Colonic mucosa (tissue), 4 donors: ENCODE measurements around the gene SESN3. TPM values are rescaled to one million over a fixed set of nuclear protein-coding genes. Genes with fewer than 3 reads are reported as not detected.
A peak's percentile ranks its signal among the peaks of the same experiment; 100 is the strongest.

ENCODE experiments used
- DNase-seq: peaks from one replicate; pipeline ENCODE4 v3.0.0-alpha.2; 2020
- H3K27ac ChIP-seq: fragments of 200-600 bp; one replicate; pipeline ENCODE4 v1.8.0; 2021
- H3K27me3 ChIP-seq: fragments of 200-600 bp; one replicate; pipeline ENCODE4 v1.8.0; 2021
- H3K36me3 ChIP-seq: fragments of 200-600 bp; one replicate; pipeline ENCODE4 v1.8.0; 2021
- H3K4me1 ChIP-seq: fragments of 200-600 bp; one replicate; pipeline ENCODE4 v1.8.0; 2021; ENCODE audit warnings: mild to moderate bottlenecking
- H3K4me3 ChIP-seq: fragments of 200-600 bp; one replicate; pipeline ENCODE4 v1.8.0; 2021
- H3K9ac ChIP-seq, 2 donors: one replicate each; pipeline ENCODE4 v1.7.0; 2013; ENCODE audit warnings: control low read depth in 2 of 2, low read depth in 2 of 2, low read length in 2 of 2
- H3K9me3 ChIP-seq: fragments of 200-600 bp; one replicate; pipeline ENCODE4 v1.8.0; 2021
- CTCF ChIP-seq: fragments of 200-600 bp; IDR thresholded peaks from one replicate; pipeline ENCODE4 v1.8.0; 2022; ENCODE audit warnings: antibody characterized with exemption, mild to moderate bottlenecking
- intact Hi-C: fragments of 100-400 bp; cut with DNase I; formaldehyde crosslinking; loops from one replicate; pipeline ENCODE4 v1.14.1; 2022
- total RNA-seq, 2 donors: library from RNA; stranded (reverse); fragmentation: NEBNext Ultra II Directional in 1 of 2; extraction: Animal tissue kit (Norgen Biotek cat#: 25700) in 1 of 2; gene quantifications; one replicate each; pipeline ENCODE4 v1.2.1, GENCODE V29; 2021
- donor health status: healthy.
- donor health status: DM: no; HTN: no; CAD: no.
- donor health status: DM: no; HTN: no; CAD: no.

Gene SESN3
- total RNA-seq, 2 donors from 2014 or later = 14.7 to 21.2 TPM

GRCh38 chr11:95154514-95154913, 76.5 kb downstream of the SESN3 start:
- H3K27ac ChIP-seq = no peak overlapping the region

GRCh38 chr11:95153857-95154246, 77.2 kb downstream of the SESN3 start:
- Histone ChIP-seq H3K4me3 (no peak overlapping the region), H3K27me3 (no peaks in the 10 kb centered on the region), H3K9me3 (no peaks in the 10 kb centered on the region), H3K4me1 (peaks cover 3% of the 10 kb centered on the region), H3K36me3 (no peaks in the 10 kb centered on the region), H3K9ac (peak overlapping the region in 1 of 2 donors; percentile 16), H3K27ac (no peak overlapping the region)
- TF ChIP-seq CTCF = no peak
- intact Hi-C loops = loop anchor here (2.0 kb wide), 2 partner anchors 551 to 611 kb away; no protein-coding TSS in a partner anchor
- no peak for DNase-seq

More at GRCh38 chr11:95154514-95154913, 76.5 kb downstream of the SESN3 start:
- Histone ChIP-seq H3K4me3 (no peak overlapping the region), H3K9ac (no peak overlapping the region), H3K9me3 (no peaks in the 10 kb centered on the region), H3K4me1 (peaks cover 3% of the 10 kb centered on the region), H3K27me3 (no peaks in the 10 kb centered on the region), H3K36me3 (no peaks in the 10 kb centered on the region)
- DNase-seq = peak; percentile 53
- intact Hi-C loops = no loop called here
- TF ChIP-seq CTCF = peak; percentile 50

GRCh38 chr11:95152876-95153856, 77.8 kb downstream of the SESN3 start:
- intact Hi-C loops = loop anchor here (2.0 kb wide), 2 partner anchors 552 to 612 kb away; no protein-coding TSS in a partner anchor
- Histone ChIP-seq H3K4me1 (peaks cover 3% of the 10 kb centered on the region), H3K9ac (peak overlapping the region in 1 of 2 donors; percentile 16), H3K9me3 (no peaks in the 10 kb centered on the region), H3K4me3 (peak overlapping the region; percentile 1), H3K27ac (no peak overlapping the region), H3K27me3 (no peaks in the 10 kb centered on the region), H3K36me3 (no peaks in the 10 kb centered on the region)
- no peak for TF ChIP-seq CTCF
- DNase-seq = no peak

GRCh38 chr11:95150956-95151684, 79.9 kb downstream of the SESN3 start:
- Histone ChIP-seq H3K27me3 (no peaks in the 10 kb centered on the region), H3K36me3 (no peaks in the 10 kb centered on the region), H3K9me3 (no peaks in the 10 kb centered on the region), H3K4me3 (peak overlapping the region; percentile 63), H3K9ac (peak overlapping the region; percentile 65 to 88), H3K27ac (peak overlapping the region; percentile 92), H3K4me1 (peaks cover 3% of the 10 kb centered on the region)
- peak; percentile 94 for DNase-seq
- peak; percentile 82 for TF ChIP-seq CTCF
- intact Hi-C loops = no loop called here

GRCh38 chr11:95149651-95150364, 81.2 kb downstream of the SESN3 start:
- peaks cover 3% of the 10 kb centered on the region for H3K4me1 ChIP-seq
- intact Hi-C loops = loop anchor here (10.0 kb wide), 1 partner anchor 175 kb away; the partner anchor contains the start of genes CWC15 and KDM4D
- no peaks in the 10 kb centered on the region for H3K27me3 ChIP-seq
- TF ChIP-seq CTCF = no peak
- H3K9ac ChIP-seq = peak overlapping the region; percentile 65 to 88
- peak; percentile 52 for DNase-seq
- peak overlapping the region; percentile 63 for H3K4me3 ChIP-seq
- H3K27ac ChIP-seq = peak overlapping the region; percentile 92
- H3K36me3 ChIP-seq = no peaks in the 10 kb centered on the region
- no peaks in the 10 kb centered on the region for H3K9me3 ChIP-seq
